ENCODE results near the gene MACROD2.
"Not testable (repeated sequence)": the region's sequence is repeated elsewhere in the genome, so short reads cannot be mapped to it uniquely, and the experiment has no call there.

MACROD2 gene

GRCh38 chr20:15111654-15112053, 1116.3 kb downstream of the MACROD2 start:
- no peak for DNase-seq (ENCODE audit: extremely low read depth in 1 of 2, low read depth in 1 of 2)

- DNase-seq (ENCODE audit: extremely low read depth in 1 of 2, low read depth in 1 of 2) = no peak
These were observed 1117.9 kb downstream of the MACROD2 start for GRCh38 chr20:15113144-15113773.

DNA sequence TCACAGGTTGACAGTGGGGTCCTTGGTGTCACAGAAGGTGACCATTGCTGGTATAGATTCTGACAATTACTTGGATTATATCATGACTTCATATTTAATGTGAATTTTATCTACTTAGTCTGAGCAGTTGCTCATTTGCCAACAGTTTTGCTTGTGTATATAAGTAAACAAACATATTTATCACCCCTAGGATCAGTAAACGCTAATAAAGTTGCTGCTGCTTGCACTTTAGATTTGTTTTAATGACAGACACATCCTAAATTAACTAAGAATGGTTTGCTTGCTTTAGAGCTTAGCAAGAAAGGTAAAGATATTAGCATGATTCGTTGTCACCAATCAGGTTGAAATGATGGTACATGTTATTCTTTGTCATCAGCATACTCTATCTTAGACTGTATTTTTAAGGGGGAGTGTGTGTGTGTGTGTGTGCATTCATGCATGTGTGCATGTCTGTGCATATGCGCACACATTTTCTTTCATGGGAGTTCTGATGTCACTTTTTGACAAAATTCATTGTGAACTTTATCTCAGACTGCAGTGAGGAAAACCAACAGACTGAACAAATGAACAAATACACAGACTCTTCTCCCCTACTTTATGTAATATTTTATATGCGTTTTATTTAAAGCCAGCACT, 1124.7 kb downstream of the MACROD2 start:
- no peak for DNase-seq (ENCODE audit: extremely low read depth in 1 of 2, low read depth in 1 of 2)

DNA sequence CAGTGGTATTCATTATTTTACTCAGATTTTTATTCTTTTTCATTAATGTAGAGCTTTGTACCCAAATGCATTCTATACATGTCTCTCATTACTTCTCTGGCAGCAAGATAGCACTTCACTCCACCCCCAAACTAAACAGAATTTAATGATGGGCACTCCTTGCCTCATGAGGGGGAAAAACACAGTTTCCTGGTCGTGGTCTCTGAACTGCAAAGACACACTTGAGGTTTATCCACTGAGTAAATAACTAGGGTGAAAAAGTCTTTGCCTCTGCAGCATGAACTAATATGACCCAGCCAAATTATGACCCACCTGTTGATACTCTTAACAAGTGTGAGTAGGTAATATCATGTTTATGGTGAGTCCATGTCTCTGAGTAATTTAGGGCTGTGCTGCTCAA, 1127.3 kb downstream of the MACROD2 start:
- no peak for DNase-seq (ENCODE audit: extremely low read depth in 1 of 2, low read depth in 1 of 2)

DNA sequence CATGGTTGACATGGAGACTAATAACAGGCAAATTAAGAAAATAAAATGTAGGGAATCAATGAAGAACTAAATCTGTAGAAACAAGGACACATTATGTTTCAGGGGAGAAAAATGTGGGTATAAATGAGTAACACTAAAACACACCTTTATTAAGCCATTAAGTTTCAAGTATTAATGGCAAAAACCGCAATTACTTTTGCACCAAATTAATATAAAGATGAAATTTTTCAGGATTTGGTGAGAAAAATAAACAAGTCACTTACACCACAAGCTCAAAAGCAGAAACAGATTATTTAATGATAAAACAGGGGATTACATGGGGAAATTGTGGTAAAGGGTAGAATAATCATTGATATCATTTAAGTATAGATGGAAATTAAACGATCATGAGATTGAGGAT, 1135.9 kb downstream of the MACROD2 start:
- DNase-seq (ENCODE audit: extremely low read depth in 1 of 2, low read depth in 1 of 2) = no peak

GRCh38 chr20:15138548-15139126, 1143.3 kb downstream of the MACROD2 start:
- no peak for DNase-seq (ENCODE audit: extremely low read depth in 1 of 2, low read depth in 1 of 2)

GRCh38 chr20:15139522-15139921, 1144.2 kb downstream of the MACROD2 start:
- DNase-seq (ENCODE audit: extremely low read depth in 1 of 2, low read depth in 1 of 2) = no peak

DNA sequence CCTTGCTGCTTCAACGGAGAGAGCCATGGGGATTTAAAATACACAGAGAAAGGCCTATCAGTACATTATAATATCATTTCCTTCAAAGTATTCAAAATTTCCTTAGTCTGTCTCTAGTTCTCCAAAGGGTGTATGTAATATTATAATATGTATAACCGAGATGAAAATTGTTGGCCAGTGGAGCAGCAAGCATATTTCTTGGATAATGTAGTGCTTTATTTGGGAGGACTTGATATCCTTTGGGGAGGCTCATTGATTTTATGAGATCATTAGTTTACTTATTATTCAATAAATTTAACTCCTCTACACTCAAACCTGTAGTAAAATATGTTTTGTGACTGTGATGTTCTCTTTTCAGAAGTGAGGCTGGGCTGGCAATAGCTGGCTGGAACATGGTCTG, 1145.0 kb downstream of the MACROD2 start:
- no peak for DNase-seq (ENCODE audit: extremely low read depth in 1 of 2, low read depth in 1 of 2)

GRCh38 chr20:15140940-15141339, 1145.6 kb downstream of the MACROD2 start:
- not testable (repeated sequence) for DNase-seq (ENCODE audit: extremely low read depth in 1 of 2, low read depth in 1 of 2)

DNA sequence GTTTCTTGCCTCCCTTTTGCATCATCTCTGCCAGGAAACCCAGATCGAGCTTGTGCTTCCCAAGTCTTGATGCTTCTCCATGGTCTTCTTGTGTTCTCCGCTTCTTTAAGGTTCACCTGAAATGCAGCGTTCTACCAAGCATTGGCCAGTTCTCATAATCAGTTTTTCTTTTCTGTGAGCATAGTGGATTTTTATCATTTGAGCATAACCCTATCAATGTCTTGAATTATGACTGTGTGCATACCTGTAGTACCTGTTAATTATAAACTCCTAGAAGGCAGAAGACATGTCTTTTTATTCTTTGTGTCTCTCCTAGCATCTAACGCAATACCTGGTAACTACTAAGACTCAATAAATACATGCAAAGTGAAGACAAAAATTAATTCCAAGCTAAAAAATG, 1146.5 kb downstream of the MACROD2 start:
- no peak for DNase-seq (ENCODE audit: extremely low read depth in 1 of 2, low read depth in 1 of 2)

DNA sequence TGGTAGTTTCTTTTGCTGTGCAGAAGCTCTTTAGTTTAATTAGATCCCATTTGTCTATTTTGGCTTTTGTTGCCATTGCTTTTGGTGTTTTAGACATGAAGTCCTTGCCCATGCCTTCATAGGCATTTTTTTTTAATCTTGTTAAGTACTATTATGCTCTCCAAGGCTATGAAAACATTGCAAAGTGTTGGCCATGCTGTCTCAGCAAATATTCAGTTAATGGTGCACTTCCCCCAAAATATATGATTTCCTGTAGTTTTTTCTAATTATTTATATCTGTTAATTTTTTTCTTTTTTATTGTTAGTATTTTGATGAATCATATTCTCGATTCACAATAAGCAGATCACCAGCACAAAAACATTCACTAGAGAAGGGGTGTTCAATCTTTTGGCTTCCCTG, 1148.2 kb downstream of the MACROD2 start:
- no peak for DNase-seq (ENCODE audit: extremely low read depth in 1 of 2, low read depth in 1 of 2)

DNA sequence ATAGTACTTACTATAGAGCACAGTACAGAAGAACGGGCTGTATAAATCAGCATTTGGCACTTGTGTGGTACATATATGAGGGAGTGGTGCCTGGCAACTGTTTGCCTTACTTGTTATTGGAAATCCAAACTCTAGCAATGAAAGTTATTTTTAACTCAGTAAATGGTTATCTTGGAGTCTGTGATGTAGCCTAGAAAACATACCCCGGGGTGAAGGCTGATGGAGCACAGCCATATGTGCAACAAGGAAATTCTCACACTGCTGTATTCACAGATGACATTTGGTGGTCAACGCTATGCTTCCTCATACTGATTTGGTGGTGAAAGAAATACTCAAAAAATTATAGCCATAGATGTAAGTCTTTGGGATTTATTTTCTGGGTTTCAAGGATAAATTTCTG, 1149.6 kb downstream of the MACROD2 start:
- DNase-seq (ENCODE audit: extremely low read depth in 1 of 2, low read depth in 1 of 2) = no peak

DNA sequence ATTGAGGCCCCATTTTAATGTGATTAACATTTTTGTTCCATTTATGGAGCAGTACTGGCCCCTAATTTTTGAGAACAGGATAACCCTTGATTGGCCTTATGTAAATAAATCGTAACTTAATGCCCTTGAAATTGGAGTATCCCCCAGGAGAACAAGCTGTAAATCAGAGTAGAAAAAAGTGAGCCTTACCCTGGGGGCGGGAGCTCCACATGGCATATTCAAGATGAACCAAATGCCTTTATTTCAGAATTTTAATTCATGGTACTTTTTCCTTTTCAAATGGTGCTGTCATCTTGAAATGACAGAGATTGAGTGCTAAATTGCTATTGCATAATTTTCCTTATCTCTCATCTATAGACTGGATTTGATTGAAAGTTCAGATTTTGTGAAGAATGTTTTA, 1151.6 kb downstream of the MACROD2 start:
- no peak for DNase-seq (ENCODE audit: extremely low read depth in 1 of 2, low read depth in 1 of 2)

GRCh38 chr20:15154070-15154469, 1158.8 kb downstream of the MACROD2 start:
- DNase-seq (ENCODE audit: extremely low read depth in 1 of 2, low read depth in 1 of 2) = no peak

GRCh38 chr20:15155848-15156401, 1160.6 kb downstream of the MACROD2 start:
- DNase-seq (ENCODE audit: extremely low read depth in 1 of 2, low read depth in 1 of 2) = no peak

DNA sequence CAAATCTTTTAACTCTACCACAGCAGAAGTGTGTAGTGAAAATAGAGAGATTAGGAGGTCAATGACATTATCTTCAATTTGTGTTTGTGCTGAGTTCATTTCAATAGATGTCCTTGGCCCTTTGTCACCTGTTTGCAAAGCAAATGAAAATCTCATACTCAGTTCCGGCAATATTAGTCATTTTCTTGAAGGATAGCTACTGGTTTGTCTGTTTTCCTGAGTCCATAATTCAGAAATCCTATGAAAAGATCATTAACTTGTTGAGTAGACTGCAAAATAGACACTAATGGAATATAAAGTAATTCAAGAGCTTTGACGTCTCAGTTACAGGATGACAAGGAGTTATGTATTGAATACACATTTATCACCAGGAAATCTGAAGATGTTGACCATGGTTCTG, 1163.2 kb downstream of the MACROD2 start:
- no peak for DNase-seq (ENCODE audit: extremely low read depth in 1 of 2, low read depth in 1 of 2)

- DNase-seq (ENCODE audit: extremely low read depth in 1 of 2, low read depth in 1 of 2) = no peak
These were observed 1166.8 kb downstream of the MACROD2 start for GRCh38 chr20:15162079-15162647.

DNA sequence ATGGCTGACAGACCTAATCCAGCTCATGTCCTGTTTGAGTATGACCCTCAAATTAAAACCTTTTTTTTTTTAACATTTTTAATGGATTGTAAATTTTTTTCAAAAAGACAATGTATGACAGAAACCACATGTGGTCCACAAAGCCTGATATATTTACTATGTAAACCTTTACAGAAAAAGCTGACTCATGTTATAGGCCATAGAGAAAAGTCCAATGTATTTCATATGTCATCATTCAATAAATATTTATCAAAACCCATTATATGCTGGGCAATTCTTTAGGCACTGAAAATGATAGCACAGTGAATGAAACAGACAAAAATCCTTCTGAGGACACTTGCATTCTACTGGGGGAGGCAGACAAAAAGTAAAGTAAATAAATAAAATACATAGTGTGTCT, 1168.3 kb downstream of the MACROD2 start:
- DNase-seq (ENCODE audit: extremely low read depth in 1 of 2, low read depth in 1 of 2) = no peak

- no peak for DNase-seq (ENCODE audit: extremely low read depth in 1 of 2, low read depth in 1 of 2)
These were observed 1169.4 kb downstream of the MACROD2 start for GRCh38 chr20:15164726-15165125.

DNA sequence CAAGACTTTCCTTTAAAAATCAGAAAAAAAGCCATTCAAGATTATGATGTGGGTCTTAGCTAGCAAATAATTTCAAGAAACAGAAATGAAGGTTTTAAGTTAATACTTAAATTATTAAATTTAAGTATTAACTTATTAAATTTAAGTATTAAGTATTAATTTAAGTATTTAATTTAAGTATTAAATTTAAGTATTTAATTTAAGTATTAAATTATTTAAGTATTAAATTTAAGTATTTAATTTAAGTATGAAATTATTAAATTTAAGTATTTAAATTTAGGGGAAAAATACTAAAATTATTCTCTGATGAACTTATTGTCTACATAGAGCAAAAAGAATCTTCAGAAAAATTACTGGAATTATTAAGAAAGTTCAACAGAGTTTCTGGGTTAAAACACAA, 1171.4 kb downstream of the MACROD2 start:
- no peak for DNase-seq (ENCODE audit: extremely low read depth in 1 of 2, low read depth in 1 of 2)

DNA sequence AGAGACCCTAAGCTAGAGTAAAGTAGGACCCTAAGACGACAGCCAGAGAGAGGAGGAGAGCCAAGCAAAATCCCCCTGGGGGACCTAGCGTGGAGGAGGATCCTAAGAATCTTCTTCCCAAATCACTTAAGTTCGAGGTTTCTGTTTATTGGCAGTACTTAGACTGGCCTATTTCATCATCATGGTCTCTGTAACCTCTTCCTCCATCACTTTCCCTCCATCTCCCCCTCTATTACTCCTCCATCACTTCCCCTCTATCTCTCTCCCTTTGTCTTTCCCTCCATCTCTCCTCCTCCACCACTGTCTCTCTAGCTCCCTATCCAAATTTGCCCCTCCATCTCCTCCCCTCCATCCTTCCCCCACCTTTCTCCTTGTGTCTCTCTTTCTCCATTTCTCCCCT, 1175.7 kb downstream of the MACROD2 start:
- DNase-seq (ENCODE audit: extremely low read depth in 1 of 2, low read depth in 1 of 2) = no peak

- DNase-seq (ENCODE audit: extremely low read depth in 1 of 2, low read depth in 1 of 2) = no peak
These were observed 1181.6 kb downstream of the MACROD2 start for GRCh38 chr20:15176929-15177328.
